GM19099 (cell line): ENCODE data around the gene FBXL13.

Experiments used
- POLR2A ChIP-seq: IDR thresholded peaks from 3 replicates; pipeline ENCODE4 v1.6.1; 2011; ENCODE audit warnings: low read depth; ENCODE audit not compliant: insufficient read length; ENCODE audit errors: extremely low read depth

Gene FBXL13

DNA sequence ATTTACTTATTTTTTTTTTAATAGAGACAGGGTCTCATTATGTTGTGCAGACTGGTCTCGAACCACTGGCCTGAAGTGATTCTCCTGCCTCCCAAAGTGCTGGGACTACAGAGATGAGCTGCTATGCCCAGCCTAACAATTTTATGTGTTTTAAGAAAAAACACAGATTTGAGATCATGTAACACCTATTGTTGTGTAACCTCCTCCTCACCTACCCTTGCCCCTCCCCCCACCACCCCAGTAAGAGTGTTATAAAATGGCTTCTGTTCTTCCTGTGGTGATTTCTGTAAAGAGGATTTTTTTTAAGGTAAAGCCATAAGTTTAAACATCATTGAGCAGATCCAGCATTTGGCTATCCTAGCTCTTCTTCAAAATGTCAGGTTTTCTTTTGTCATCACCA is 7.9 kb upstream of the FBXL13 start:
- TF ChIP-seq POLR2A: no peak

DNA sequence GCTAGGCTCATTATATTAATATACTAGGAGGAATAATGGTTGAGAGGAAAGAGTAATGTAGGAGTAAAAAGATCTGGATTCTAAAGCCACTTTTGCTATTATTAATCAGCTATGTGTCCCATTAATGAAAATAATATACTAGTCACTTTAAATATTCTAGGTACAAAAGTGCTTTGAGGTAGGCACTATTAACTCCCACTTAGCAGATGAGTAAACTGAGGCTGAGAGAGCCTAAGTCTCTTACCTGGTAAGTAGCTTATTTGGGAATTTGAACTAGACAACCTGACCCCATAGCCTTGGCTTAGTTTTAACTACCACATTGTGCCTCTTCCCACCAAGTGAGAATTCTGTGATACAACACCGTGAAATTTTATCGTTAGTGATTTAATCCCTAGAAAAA is 6.3 kb upstream of the FBXL13 start:
- TF ChIP-seq POLR2A: no peak

DNA sequence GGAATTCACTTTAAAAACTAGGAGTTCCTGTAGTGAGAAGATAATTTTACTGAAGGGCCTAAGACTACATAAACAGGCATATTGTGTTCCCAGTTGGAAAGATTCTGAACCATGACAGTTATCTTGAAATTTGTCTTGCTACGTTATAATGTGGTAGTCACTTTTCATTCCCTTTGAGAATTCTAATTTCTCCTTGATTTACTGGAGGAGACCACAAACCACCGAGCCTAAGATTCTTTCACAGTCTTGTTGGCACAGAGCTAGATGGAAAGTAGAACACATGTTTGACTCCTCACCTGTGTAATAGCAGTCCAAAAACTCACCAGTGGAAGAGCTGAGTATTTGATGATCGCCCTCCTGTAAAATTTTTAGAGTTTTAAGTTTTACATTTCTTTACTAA is 5.2 kb upstream of the FBXL13 start:
- no peak for TF ChIP-seq POLR2A

DNA sequence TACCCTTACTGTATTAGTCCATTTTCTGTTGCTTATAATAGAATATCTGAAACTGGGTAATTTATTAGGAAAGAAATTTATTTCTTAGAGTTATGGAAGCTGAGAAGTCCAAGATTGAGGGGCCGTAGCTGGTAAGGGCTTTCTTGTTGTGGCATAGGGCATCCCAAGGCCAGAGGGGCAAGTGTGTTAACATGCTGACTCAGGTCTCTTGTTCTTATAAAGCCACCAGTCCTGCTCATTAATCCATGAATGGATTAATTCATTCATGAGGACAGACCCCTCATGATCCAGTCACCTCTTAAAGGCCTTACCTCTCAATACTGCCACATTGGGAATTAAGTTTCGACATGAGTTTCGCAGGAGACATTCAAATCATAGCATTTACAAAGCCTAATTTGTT is 2.7 kb upstream of the FBXL13 start:
- TF ChIP-seq POLR2A: no peak

GRCh38 chr7:103076764-103077163 is 2.2 kb upstream of the FBXL13 start:
- no peak for TF ChIP-seq POLR2A

- no peak for TF ChIP-seq POLR2A
Observed at GRCh38 chr7:103075337-103075918, 832 bp upstream of the FBXL13 start.

GRCh38 chr7:103073989-103074518 is 542 bp downstream of the FBXL13 start:
- TF ChIP-seq POLR2A: no peak

DNA sequence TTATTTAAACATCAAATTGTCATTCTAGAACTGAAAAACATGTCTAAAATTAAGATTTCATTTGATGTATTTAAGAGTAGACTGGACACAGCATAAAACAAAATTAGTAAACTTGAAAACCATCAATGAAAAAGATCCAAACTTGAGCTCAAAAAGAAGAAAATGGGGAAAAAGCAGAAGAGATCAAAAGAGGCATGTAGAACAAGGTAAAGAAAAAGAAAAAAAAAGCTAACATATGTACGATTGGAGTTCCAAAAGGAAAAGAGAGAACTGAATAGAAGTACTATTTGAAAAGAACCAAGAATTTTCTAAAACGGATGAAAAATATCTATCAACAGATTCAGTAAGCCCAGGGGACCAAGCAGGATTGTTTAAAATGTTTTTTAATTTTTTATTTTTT is 3.6 kb downstream of the FBXL13 start:
- no peak for TF ChIP-seq POLR2A

DNA sequence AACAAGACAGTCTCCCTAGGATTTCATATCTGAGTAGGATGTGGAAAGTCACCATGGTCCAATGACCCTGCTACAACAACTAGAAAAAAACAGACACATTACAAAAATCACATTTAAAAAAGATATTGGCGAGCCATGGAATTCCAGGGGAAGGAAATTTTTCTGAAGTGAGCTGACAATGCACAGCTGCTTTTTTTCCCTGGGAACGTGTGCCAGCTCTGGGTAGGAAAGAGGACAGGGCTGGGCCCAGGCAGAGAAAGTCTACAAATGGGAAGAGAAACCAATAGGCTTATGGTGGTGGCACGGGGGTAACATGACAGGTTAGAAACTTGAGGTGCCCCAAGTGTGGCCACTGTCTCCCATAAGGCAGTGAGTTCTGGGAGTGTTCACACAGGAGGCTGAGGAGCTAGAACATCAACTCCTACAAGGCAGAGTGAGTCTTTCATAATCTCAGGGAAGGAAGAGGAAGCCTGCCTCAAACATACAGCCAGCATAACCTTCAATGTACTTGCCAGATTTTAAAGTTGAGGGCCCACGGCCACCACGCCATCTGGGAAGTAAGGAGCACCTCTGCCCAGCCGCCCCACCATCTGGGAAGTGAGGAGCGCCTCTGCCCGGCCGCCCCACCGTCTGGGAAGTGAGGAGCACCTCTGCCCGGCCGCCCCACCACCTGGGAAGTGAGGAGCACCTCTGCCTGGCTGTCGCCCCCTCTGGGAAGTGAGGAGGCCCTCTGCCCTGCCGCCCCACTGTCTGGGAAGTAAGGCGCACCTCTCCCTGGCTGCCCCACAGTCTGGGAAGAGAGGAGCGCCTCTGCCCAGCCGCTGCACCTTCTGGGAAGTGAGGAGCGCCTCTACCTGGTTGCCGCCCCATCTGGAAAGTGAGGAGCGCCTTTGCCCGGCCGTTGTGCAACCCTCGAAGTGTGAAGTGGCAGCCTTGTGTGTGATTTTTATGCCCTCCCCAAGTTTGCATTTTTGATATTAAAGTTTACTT is 5.9 kb downstream of the FBXL13 start:
- no peak for TF ChIP-seq POLR2A

DNA sequence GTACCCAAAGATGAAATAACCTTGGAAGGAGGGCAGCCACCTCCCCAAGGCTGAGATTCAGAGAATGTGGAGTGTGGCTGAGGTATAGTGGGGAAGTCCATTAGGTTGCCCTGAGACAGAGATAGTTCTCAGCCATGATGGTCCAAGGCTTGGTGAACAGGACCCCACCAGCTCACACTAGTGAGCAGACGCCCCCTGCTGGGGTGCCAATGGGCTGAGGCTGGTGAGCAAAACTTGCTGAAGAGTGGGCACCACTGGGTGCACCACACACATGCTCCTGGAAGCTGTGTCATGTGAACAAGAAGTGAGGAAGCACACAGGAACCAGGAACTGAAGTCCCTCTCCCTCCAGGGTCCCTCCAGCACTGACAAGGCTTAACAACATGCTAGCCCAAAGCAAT is 8.9 kb downstream of the FBXL13 start:
- no peak for TF ChIP-seq POLR2A

- no peak for TF ChIP-seq POLR2A
Observed at GRCh38 chr7:103063895-103064294, 10.7 kb downstream of the FBXL13 start.

DNA sequence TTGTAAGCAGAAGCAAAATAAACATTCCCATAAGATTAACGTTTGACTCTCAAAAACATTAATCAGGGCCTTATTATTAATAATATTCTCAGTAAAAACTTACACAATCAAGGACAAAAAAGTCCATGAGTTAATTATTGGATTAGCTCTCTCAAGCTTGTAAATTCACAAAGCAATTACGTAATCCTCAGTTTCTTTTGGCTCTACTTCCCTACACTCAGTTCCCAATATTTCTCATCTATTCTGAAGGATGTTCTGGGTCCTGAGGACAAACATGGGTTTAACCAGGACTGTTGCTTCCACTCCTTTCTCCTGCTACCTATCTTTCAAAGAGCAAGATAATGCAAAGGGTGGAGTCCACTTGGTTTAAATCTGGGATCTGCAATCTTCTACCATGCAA is 15.1 kb downstream of the FBXL13 start:
- no peak for TF ChIP-seq POLR2A

DNA sequence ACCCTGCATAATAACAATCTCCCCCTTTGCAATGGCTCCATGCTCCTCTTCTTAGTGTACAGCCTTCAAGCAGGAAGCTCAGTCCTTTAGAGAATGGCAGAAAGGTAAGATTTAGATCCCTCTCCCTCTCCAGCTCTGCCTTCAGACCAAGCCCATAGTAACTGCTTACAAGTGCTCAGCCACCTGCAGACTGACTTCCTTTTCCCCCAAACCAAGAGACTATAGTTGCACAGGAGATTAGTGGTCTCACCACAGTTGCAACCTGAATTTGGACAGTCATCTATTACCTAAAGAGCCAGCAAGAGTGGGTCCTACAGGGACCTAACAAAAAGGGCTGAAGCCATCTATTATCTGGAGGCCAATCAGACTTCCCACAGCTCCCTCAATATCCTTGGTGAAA is 16.5 kb downstream of the FBXL13 start:
- no peak for TF ChIP-seq POLR2A

DNA sequence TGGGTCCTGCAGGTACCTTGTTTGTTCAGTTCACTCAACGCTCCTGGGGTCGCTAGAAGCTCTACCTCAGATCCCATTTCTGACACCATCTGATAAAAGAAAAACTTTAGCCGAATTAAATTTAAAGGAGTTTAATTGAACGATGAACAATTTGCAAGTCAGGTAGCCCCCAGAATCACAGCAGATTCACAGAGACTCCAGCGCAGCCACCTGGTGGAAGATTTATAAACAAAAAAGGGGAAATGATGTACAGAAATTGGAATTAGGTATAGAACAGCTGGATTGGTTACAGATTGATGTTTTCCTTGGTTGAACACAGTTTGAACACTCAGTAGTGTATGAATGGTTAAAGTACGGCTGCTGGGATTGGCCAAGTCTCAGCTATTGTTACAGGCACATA is 23.1 kb downstream of the FBXL13 start:
- TF ChIP-seq POLR2A: no peak

DNA sequence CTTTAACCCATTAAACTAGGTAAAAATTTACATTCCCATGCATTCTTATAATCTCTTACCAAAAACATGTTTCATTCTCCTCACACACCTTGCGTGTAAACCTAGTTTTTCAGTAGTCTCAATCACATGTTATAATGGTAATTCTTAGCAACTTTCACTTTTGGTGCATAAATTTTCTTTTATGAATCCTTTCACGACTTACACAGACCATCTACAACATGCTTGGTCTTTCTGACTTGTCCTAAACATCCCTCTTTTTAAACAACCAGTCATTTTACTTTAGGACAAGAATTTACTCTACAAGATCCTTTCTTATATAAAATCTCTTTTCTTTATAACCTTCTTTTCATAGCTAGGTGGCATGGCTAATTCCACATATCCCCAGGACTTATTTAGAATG is 25.8 kb downstream of the FBXL13 start:
- no peak for TF ChIP-seq POLR2A

DNA sequence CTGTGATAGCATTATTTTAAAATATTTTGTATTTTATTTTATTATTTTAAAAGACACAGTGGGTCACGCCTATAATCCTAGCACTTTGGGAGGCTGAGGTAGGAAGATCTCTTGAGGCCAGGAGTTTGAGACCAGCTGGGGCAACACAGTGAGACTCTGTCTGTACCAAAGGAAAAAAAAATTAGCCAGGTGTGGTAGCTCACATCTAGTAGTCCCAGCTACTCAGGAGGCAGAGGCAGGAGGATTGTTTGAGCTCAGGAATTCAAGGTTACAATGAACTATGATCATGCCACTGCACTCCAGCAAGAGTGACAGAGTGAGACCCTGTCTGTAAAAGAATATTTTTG is 37.1 kb downstream of the FBXL13 start:
- no peak for TF ChIP-seq POLR2A
